HepG2 (cell line): Measurements from ENCODE around the gene UGGT1. TPM values are rescaled to one million over a fixed set of nuclear protein-coding genes. Genes with fewer than 3 reads are reported as not detected.
A peak's percentile ranks its signal among the peaks of the same experiment; 100 is the strongest.

Source experiments
- ATF7-NPFF ChIP-seq: sonication (generic); formaldehyde crosslinking; IDR thresholded peaks from 2 replicates; pipeline ENCODE4 v1.8.1; 2023; ENCODE audit warnings: mild to moderate bottlenecking, low read depth, missing genetic modification reagents, moderate library complexity
- ETV5 ChIP-seq: IDR thresholded peaks from 2 replicates; pipeline ENCODE4 v1.6.1; 2018; ENCODE audit warnings: missing biosample characterization, missing genetic modification reagents, inconsistent platforms, borderline replicate concordance
- ETV6 ChIP-seq: sonication (generic); formaldehyde crosslinking; conservative IDR thresholded peaks from 2 replicates; pipeline ENCODE4 v1.4.0; 2020; ENCODE audit warnings: missing genetic modification reagents
- HES4 ChIP-seq: sonication (generic); formaldehyde crosslinking; IDR thresholded peaks from 2 replicates; pipeline ENCODE4 v1.9.0; 2021; ENCODE audit warnings: mild to moderate bottlenecking, missing genetic modification reagents, borderline replicate concordance
- HMGA1 ChIP-seq: sonication (generic); formaldehyde crosslinking; conservative IDR thresholded peaks from 2 replicates; pipeline ENCODE4 v1.4.0; 2020; ENCODE audit warnings: missing genetic modification reagents
- HOXA7 ChIP-seq: sonication (generic); formaldehyde crosslinking; IDR thresholded peaks from 2 replicates; pipeline ENCODE4 v1.8.1; 2022; ENCODE audit warnings: mild to moderate bottlenecking, missing genetic modification reagents, moderate library complexity
- KDM6A ChIP-seq: IDR thresholded peaks from 2 replicates; pipeline ENCODE4 v1.6.1; 2016; ENCODE audit warnings: low read depth
- KLF6 ChIP-seq: IDR thresholded peaks from 2 replicates; pipeline ENCODE4 v1.8.0; 2016; ENCODE audit warnings: missing biosample characterization, missing genetic modification reagents
- MTA1 ChIP-seq: sonication (generic); formaldehyde crosslinking; IDR thresholded peaks from 2 replicates; pipeline ENCODE4 v1.4.0; 2020; ENCODE audit warnings: missing genetic modification reagents, mild to moderate bottlenecking, borderline replicate concordance
- NFKB2 ChIP-seq: sonication (generic); formaldehyde crosslinking; IDR thresholded peaks from 2 replicates; pipeline ENCODE4 v1.4.0; 2020; ENCODE audit warnings: missing genetic modification reagents, borderline replicate concordance
- PHF8 ChIP-seq: sonication (generic); formaldehyde crosslinking; IDR thresholded peaks from 2 replicates; pipeline ENCODE4 v1.5.0; 2020; ENCODE audit warnings: missing genetic modification reagents
- RCOR2 ChIP-seq: IDR thresholded peaks from 2 replicates; pipeline ENCODE4 v1.6.1; 2016; ENCODE audit warnings: missing biosample characterization, missing genetic modification reagents
- SIX4 ChIP-seq: sonication (generic); formaldehyde crosslinking; IDR thresholded peaks from 2 replicates; pipeline ENCODE4 v1.4.0; 2020; ENCODE audit warnings: missing genetic modification reagents
- SMARCC2 ChIP-seq: fragments of 450-650 bp; IDR thresholded peaks from 2 replicates; pipeline ENCODE4 v1.6.1; 2017; ENCODE audit warnings: antibody characterized with exemption, mild to moderate bottlenecking
- SMC3 ChIP-seq: IDR thresholded peaks from 2 replicates; pipeline ENCODE4 v1.6.1; 2011; ENCODE audit warnings: low read length, improper control_type of control experiment
- SOX13 ChIP-seq, 3 experiments: fragments of 450-650 bp in 1 of 3; sonication (generic) in 1 of 3; formaldehyde crosslinking in 1 of 3; IDR thresholded peaks in 2 of 3; conservative IDR thresholded peaks in 1 of 3; 2 replicates each; pipeline versions ENCODE4 v1.5.0 to v1.6.1; 2016 to 2020; ENCODE audit warnings: antibody characterized with exemption in 1 of 3, mild to moderate bottlenecking in 1 of 3, missing compliant biosample characterization in 1 of 3, missing genetic modification reagents in 1 of 3, moderate library complexity in 1 of 3
- TARDBP ChIP-seq: sonication (generic); formaldehyde crosslinking; IDR thresholded peaks from 2 replicates; pipeline ENCODE4 v1.8.0; 2022; ENCODE audit warnings: mild to moderate bottlenecking, missing genetic modification reagents
- THAP11 ChIP-seq: IDR thresholded peaks from 2 replicates; pipeline ENCODE4 v1.6.1; 2016; ENCODE audit warnings: missing biosample characterization, missing genetic modification reagents
- ZEB1 ChIP-seq: IDR thresholded peaks from 2 replicates; pipeline ENCODE4 v1.6.1; 2012; ENCODE audit warnings: mild to moderate bottlenecking, low read depth, inconsistent platforms; ENCODE audit not compliant: insufficient replicate concordance
- ZNF317 ChIP-seq: sonication (generic); formaldehyde crosslinking; IDR thresholded peaks from 2 replicates; pipeline ENCODE4 v1.5.0; 2020; ENCODE audit warnings: mild to moderate bottlenecking, missing genetic modification reagents
- ZNF451 ChIP-seq: sonication (generic); formaldehyde crosslinking; IDR thresholded peaks from 2 replicates; pipeline ENCODE4 v1.5.0; 2020; ENCODE audit warnings: mild to moderate bottlenecking, missing genetic modification reagents
- ZNF512 ChIP-seq: sonication (generic); formaldehyde crosslinking; IDR thresholded peaks from 2 replicates; pipeline ENCODE4 v1.4.0; 2020; ENCODE audit warnings: mild to moderate bottlenecking, missing genetic modification reagents
- ZNF598 ChIP-seq: sonication (generic); formaldehyde crosslinking; IDR thresholded peaks from 2 replicates; pipeline ENCODE4 v1.5.1; 2020; ENCODE audit warnings: mild to moderate bottlenecking, missing genetic modification reagents, borderline replicate concordance
- ZNF616 ChIP-seq: sonication (generic); formaldehyde crosslinking; IDR thresholded peaks from 2 replicates; pipeline ENCODE4 v1.5.0; 2020; ENCODE audit warnings: low read depth, mild to moderate bottlenecking, missing genetic modification reagents
- ZNF749 ChIP-seq: sonication (generic); formaldehyde crosslinking; IDR thresholded peaks from 2 replicates; pipeline ENCODE4 v1.8.0; 2022; ENCODE audit warnings: mild to moderate bottlenecking, missing genetic modification reagents, moderate library complexity, borderline replicate concordance
- ZNF781 ChIP-seq: sonication (generic); formaldehyde crosslinking; IDR thresholded peaks from 2 replicates; pipeline ENCODE4 v1.5.1; 2020; ENCODE audit warnings: borderline replicate concordance, mild to moderate bottlenecking, missing genetic modification reagents; ENCODE audit errors: not compliant biosample characterization
- polyA plus RNA-seq, 8 experiments: library from polyadenylated mRNA; depleted of rRNA in 3 of 8; stranded (reverse) in 7 of 8; unstranded in 1 of 8; fragments of >200 nt; fragmentation: Illumina TruSeq in 4 of 8; extraction: Trizol in 4 of 8; gene quantifications; 2 replicates each; pipeline versions ENCODE4 v1.2.1 to v1.2.3, GENCODE V29; 2011 to 2016; ENCODE audit warnings: low read depth in 4 of 8, missing spikeins in 1 of 8, mixed read lengths in 1 of 8; ENCODE audit not compliant: insufficient read depth in 1 of 8
- total RNA-seq, 5 experiments: library from RNA; depleted of rRNA; stranded (reverse); fragments of >200 nt; fragmentation: Illumina TruSeq; extraction: Trizol; gene quantifications; 2 replicates each; pipeline ENCODE4 v1.2.3, GENCODE V29; 2016; ENCODE audit warnings: low read depth in 1 of 5
- TF ChIP-seq, protein P1 (sequence below): sonication (generic); formaldehyde crosslinking; IDR thresholded peaks from 2 replicates; pipeline ENCODE4 v1.4.0; 2020; ENCODE audit warnings: missing genetic modification reagents

Gene UGGT1
- total and polyA plus RNA-seq, 2 of the 13 experiments (the other 11 are each of a cell fraction or from before 2014, with no cell fraction given), result 35.8 to 83.2 TPM

DNA sequence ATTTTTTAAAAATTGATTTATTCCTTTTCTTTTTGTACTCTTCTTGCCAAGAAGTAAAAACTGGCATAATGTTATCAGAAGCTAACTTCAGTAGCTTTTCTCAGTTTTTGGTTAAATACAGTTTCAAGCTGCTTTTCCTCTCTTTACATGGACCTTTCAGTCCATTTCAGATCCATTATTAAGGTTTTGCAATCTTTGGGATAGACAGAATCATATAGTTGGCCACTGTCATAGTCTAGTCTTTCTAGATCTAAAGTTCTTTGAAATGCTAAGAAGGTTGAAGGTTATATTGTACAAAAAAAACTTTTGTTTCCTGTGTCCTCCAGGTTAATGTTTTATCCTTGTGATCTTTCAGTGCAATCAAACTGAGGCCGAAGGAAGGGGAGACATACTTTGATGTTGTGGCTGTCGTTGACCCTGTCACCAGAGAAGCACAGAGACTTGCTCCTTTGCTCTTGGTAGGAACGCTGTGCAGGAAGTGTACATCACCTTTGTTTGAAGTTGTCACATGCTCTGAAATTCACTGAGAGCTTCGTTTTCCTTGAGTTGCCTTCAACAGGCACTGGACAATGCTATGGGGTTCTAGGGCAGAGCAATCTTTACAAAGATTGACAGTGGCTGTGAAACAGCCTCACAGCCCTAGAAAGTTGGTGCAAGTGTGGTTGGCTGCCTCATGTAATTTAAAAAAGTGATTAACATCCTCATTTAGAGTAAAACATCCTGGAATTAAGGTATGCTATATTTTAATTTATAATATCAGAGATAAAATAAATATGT is 79.1 kb downstream of the UGGT1 start (continued):
- TF ChIP-seq ZNF598 (CRISPR knock-in tag) (no peak), ZEB1 (peak; percentile 77), SMARCC2 (no peak), SOX13 (IDR thresholded peaks at IDR 0.05) (peak; percentile 98), SOX13 (CRISPR knock-in tag; conservative IDR thresholded peaks at IDR 0.05 in 1 of 2, IDR thresholded peaks at IDR 0.05 in 1 of 2) (peak in 1 of 2 experiments; percentile 99; a peak in 2 of 4 replicates), ZNF749 (CRISPR knock-in tag) (peak; percentile 57; the same call in 1 of the 2 replicates), RCOR2 (CRISPR knock-in tag) (peak; percentile 98), TARDBP (CRISPR knock-in tag) (peak; percentile 100), HMGA1 (no peak), MTA1 (CRISPR knock-in tag) (0 out of 2 replicates have a peak, but pooled peaks have one; percentile 73), ZNF781 (CRISPR knock-in tag) (peak; percentile 48), ETV6 (CRISPR knock-in tag) (0 out of 2 replicates have a peak, but pooled peaks have one; percentile 52), KDM6A (CRISPR knock-in tag) (peak; percentile 99), PHF8 (CRISPR knock-in tag) (peak; percentile 46; the same call in 1 of the 2 replicates), HES4 (CRISPR knock-in tag) (no peak), ETV5 (CRISPR knock-in tag) (peak; percentile 100), KLF6 (CRISPR knock-in tag) (peak; percentile 82; the same call in 1 of the 2 replicates), THAP11 (CRISPR knock-in tag) (peak; percentile 80), ZNF317 (CRISPR knock-in tag) (peak; percentile 68; the same call in 1 of the 2 replicates), ZNF616 (CRISPR knock-in tag) (0 out of 2 replicates have a peak, but pooled peaks have one; percentile 69), ATF7-NPFF (CRISPR knock-in tag) (peak; percentile 84), NFKB2 (CRISPR knock-in tag) (no peak), ZNF512 (no peak), SMC3 (peak; percentile 16), ZNF451 (CRISPR knock-in tag) (0 out of 2 replicates have a peak, but pooled peaks have one; percentile 38), HOXA7 (CRISPR knock-in tag) (no peak), SIX4 (CRISPR knock-in tag) (peak; percentile 97)
- TF ChIP-seq, protein P1, sequence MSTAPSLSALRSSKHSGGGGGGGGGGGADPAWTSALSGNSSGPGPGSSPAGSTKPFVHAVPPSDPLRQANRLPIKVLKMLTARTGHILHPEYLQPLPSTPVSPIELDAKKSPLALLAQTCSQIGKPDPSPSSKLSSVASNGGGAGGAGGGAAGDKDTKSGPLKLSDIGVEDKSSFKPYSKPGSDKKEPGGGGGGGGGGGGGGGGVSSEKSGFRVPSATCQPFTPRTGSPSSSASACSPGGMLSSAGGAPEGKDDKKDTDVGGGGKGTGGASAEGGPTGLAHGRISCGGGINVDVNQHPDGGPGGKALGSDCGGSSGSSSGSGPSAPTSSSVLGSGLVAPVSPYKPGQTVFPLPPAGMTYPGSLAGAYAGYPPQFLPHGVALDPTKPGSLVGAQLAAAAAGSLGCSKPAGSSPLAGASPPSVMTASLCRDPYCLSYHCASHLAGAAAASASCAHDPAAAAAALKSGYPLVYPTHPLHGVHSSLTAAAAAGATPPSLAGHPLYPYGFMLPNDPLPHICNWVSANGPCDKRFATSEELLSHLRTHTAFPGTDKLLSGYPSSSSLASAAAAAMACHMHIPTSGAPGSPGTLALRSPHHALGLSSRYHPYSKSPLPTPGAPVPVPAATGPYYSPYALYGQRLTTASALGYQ, result peak; percentile 96; the same call in 1 of the 2 replicates
